Colonic mucosa (tissue), 4 donors: ENCODE results near the gene ENTR1. TPM values are rescaled to one million over a fixed set of nuclear protein-coding genes. Genes with fewer than 3 reads are reported as not detected.

Source experiments
- DNase-seq: peaks from one replicate; pipeline ENCODE4 v3.0.0-alpha.2; 2020
- H3K27ac ChIP-seq: fragments of 200-600 bp; one replicate; pipeline ENCODE4 v1.8.0; 2021
- H3K27me3 ChIP-seq: fragments of 200-600 bp; one replicate; pipeline ENCODE4 v1.8.0; 2021
- H3K36me3 ChIP-seq: fragments of 200-600 bp; one replicate; pipeline ENCODE4 v1.8.0; 2021
- H3K4me1 ChIP-seq: fragments of 200-600 bp; one replicate; pipeline ENCODE4 v1.8.0; 2021; ENCODE audit warnings: mild to moderate bottlenecking
- H3K4me3 ChIP-seq: fragments of 200-600 bp; one replicate; pipeline ENCODE4 v1.8.0; 2021
- H3K9ac ChIP-seq, 2 donors: one replicate each; pipeline ENCODE4 v1.7.0; 2013; ENCODE audit warnings: control low read depth in 2 of 2, low read depth in 2 of 2, low read length in 2 of 2
- H3K9me3 ChIP-seq: fragments of 200-600 bp; one replicate; pipeline ENCODE4 v1.8.0; 2021
- CTCF ChIP-seq: fragments of 200-600 bp; IDR thresholded peaks from one replicate; pipeline ENCODE4 v1.8.0; 2022; ENCODE audit warnings: antibody characterized with exemption, mild to moderate bottlenecking
- intact Hi-C: fragments of 100-400 bp; cut with DNase I; formaldehyde crosslinking; loops from one replicate; pipeline ENCODE4 v1.14.1; 2022
- total RNA-seq, 2 donors: library from RNA; stranded (reverse); fragmentation: NEBNext Ultra II Directional in 1 of 2; extraction: Animal tissue kit (Norgen Biotek cat#: 25700) in 1 of 2; gene quantifications; one replicate each; pipeline ENCODE4 v1.2.1, GENCODE V29; 2021
- donor health status: healthy.
- donor health status: DM: no; HTN: no; CAD: no.
- donor health status: DM: no; HTN: no; CAD: no.

The ENTR1 gene
- total RNA-seq, 2 donors from 2014 or later: 24.5 to 48.4 TPM

GRCh38 chr9:136357202-136357725 is 53.1 kb downstream of the ENTR1 start:
- intact Hi-C loops: no loop called here
- Histone ChIP-seq H3K4me1 (no peaks in the 10 kb centered on the region), H3K27ac (no peak overlapping the region), H3K27me3 (no peaks in the 10 kb centered on the region), H3K9ac (no peak overlapping the region), H3K4me3 (no peak overlapping the region), H3K9me3 (no peaks in the 10 kb centered on the region), H3K36me3 (no peaks in the 10 kb centered on the region)
- TF ChIP-seq CTCF: no peak
- no peak for DNase-seq

- TF ChIP-seq CTCF: no peak
- H3K36me3 ChIP-seq: no peaks in the 10 kb centered on the region
- no peak overlapping the region for H3K27ac ChIP-seq
- no peaks in the 10 kb centered on the region for H3K27me3 ChIP-seq
- no peaks in the 10 kb centered on the region for H3K9me3 ChIP-seq
- H3K4me1 ChIP-seq: no peaks in the 10 kb centered on the region
- no peak for DNase-seq
- intact Hi-C loops: no loop called here
- H3K9ac ChIP-seq: no peak overlapping the region
- no peak overlapping the region for H3K4me3 ChIP-seq
Observed at GRCh38 chr9:136355616-136356557, 54.5 kb downstream of the ENTR1 start.

GRCh38 chr9:136354592-136355085 is 55.8 kb downstream of the ENTR1 start:
- intact Hi-C loops: no loop called here
- no peak for TF ChIP-seq CTCF
- no peak for DNase-seq
- H3K27me3 ChIP-seq: no peaks in the 10 kb centered on the region
- H3K9ac ChIP-seq: no peak overlapping the region
- no peaks in the 10 kb centered on the region for H3K9me3 ChIP-seq
- no peaks in the 10 kb centered on the region for H3K36me3 ChIP-seq
- no peak overlapping the region for H3K27ac ChIP-seq
- H3K4me1 ChIP-seq: no peaks in the 10 kb centered on the region
- H3K4me3 ChIP-seq: no peak overlapping the region

- DNase-seq: no peak
- TF ChIP-seq CTCF: no peak
- H3K27ac ChIP-seq: no peak overlapping the region
- no peaks in the 10 kb centered on the region for H3K27me3 ChIP-seq
- no peaks in the 10 kb centered on the region for H3K4me1 ChIP-seq
- H3K9me3 ChIP-seq: no peaks in the 10 kb centered on the region
- intact Hi-C loops: no loop called here
- H3K9ac ChIP-seq: no peak overlapping the region
- H3K36me3 ChIP-seq: no peaks in the 10 kb centered on the region
- no peak overlapping the region for H3K4me3 ChIP-seq
Observed at GRCh38 chr9:136353757-136354488, 56.5 kb downstream of the ENTR1 start.

GRCh38 chr9:136353088-136353487 is 57.3 kb downstream of the ENTR1 start:
- intact Hi-C loops: no loop called here
- no peak for DNase-seq
- no peak overlapping the region for H3K27ac ChIP-seq

More at GRCh38 chr9:136353088-136353487, 57.3 kb downstream of the ENTR1 start:
- Histone ChIP-seq H3K4me3 (no peak overlapping the region), H3K4me1 (no peaks in the 10 kb centered on the region), H3K36me3 (no peaks in the 10 kb centered on the region), H3K9ac (no peak overlapping the region), H3K27me3 (no peaks in the 10 kb centered on the region), H3K9me3 (no peaks in the 10 kb centered on the region)
- no peak for TF ChIP-seq CTCF
